Body of pancreas (tissue), 4 donors: ENCODE results near the gene PARD6B. TPM values are rescaled to one million over a fixed set of nuclear protein-coding genes. Genes with fewer than 3 reads are reported as not detected.

ENCODE experiments used
- ATAC-seq: fragments of 150-250 bp; one replicate; pipeline ENCODE4 v1.9.1; 2016
- DNase-seq, 4 donors: peaks; one replicate each; pipeline ENCODE4 v3.0.0-alpha.2; 2019
- H3K27ac ChIP-seq, 4 donors: fragments of 200-600 bp; sonication (generic); 1 replicate in 3 of 4; 2 replicates in 1 of 4; pipeline versions ENCODE4 v1.5.1 to v1.6.1; 2016 to 2019; ENCODE audit warnings: mild to moderate bottlenecking in 1 of 4, mixed read lengths in 1 of 4, moderate library complexity in 1 of 4
- H3K27me3 ChIP-seq, 2 donors: fragments of 200-600 bp; sonication (generic); one replicate each; pipeline ENCODE4 v1.6.0; 2016; ENCODE audit warnings: mild to moderate bottlenecking in 1 of 2
- H3K36me3 ChIP-seq, 2 donors: fragments of 200-600 bp; sonication (generic); replicated peaks in 1 of 2; 2 replicates each; pipeline ENCODE4 v1.5.1; 2016; ENCODE audit warnings: low read depth in 2 of 2; ENCODE audit not compliant: insufficient read depth in 1 of 2
- H3K4me1 ChIP-seq: fragments of 200-600 bp; sonication (generic); one replicate; pipeline ENCODE4 v1.6.0; 2016
- H3K4me3 ChIP-seq, 2 donors: fragments of 200-600 bp; sonication (generic); 1 replicate in 1 of 2; 2 replicates in 1 of 2; pipeline ENCODE4 v1.5.1; 2016 to 2019
- H3K9me3 ChIP-seq, 3 donors: fragments of 200-600 bp; sonication (generic); 1 replicate in 2 of 3; 2 replicates in 1 of 3; pipeline ENCODE4 v1.5.1; 2016
- POLR2A ChIP-seq, 3 donors: fragments of 450-650 bp; IDR thresholded peaks; one replicate each; pipeline ENCODE4 v1.6.1; 2016; ENCODE audit warnings: antibody characterized with exemption in 3 of 3, mild to moderate bottlenecking in 2 of 3
- WGBS, 2 donors: methylation state at CpG; one replicate each; pipeline ENCODE4 v1.1.5; 2017; 5-methylcytosine and 5-hydroxymethylcytosine counted together
- intact Hi-C: fragments of 100-400 bp; cut with DNase I; formaldehyde crosslinking; loops from one replicate; pipeline ENCODE4 v1.15.1; 2023
- total RNA-seq, 2 donors: library from RNA; depleted of rRNA; stranded (reverse); fragments of >200 nt; gene quantifications; one replicate each; pipeline ENCODE4 v1.1.0, GENCODE V29; 2016
- TF ChIP-seq, protein P1 (sequence below), 7 experiments: fragments of 450-650 bp in 4 of 7; fragments of 200-600 bp in 3 of 7; sonication (generic) in 3 of 7; IDR thresholded peaks; one replicate each; pipeline ENCODE4 v1.5.1; 2016 to 2019; ENCODE audit warnings: antibody characterized with exemption in 7 of 7

Gene PARD6B
- total RNA-seq, 2 donors from 2014 or later = 4.6 to 8.6 TPM

DNA sequence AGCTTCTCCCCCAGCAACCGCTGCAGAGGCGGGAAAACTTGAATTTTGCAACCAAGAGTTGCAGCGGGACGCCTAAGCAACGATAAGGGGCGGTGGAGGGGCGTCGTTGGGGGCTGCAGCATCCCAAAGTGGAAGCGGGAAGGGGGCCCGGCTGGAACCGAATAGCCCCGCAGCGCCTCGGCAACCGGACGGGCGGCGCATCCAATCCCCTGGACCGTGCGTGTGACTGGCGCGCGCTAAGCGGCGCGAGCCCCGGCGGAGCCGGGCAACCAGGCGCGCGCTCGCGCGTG lies 670 bp upstream of the PARD6B start:
- 0% methylated on average over 6 to 30 of the region's 35 CpGs for WGBS, 2 donors
- no peaks in the 10 kb centered on the region for H3K27me3 ChIP-seq
- peaks cover 76% of the 10 kb centered on the region for H3K4me1 ChIP-seq
- H3K27ac ChIP-seq = peak overlapping the region in 3 of 4 donors; percentile 81 to 96 (median 87)
- intact Hi-C loops = no loop called here
- peak overlapping the region; percentile 19 to 30 for H3K4me3 ChIP-seq
- ATAC-seq (no peak), DNase-seq (no peak)
- H3K36me3 ChIP-seq = no peaks in the 10 kb centered on the region
- H3K9me3 ChIP-seq = no peaks in the 10 kb centered on the region
- no peak for TF ChIP-seq POLR2A (IDR thresholded peaks at IDR 0.05)
- TF ChIP-seq, protein P1, sequence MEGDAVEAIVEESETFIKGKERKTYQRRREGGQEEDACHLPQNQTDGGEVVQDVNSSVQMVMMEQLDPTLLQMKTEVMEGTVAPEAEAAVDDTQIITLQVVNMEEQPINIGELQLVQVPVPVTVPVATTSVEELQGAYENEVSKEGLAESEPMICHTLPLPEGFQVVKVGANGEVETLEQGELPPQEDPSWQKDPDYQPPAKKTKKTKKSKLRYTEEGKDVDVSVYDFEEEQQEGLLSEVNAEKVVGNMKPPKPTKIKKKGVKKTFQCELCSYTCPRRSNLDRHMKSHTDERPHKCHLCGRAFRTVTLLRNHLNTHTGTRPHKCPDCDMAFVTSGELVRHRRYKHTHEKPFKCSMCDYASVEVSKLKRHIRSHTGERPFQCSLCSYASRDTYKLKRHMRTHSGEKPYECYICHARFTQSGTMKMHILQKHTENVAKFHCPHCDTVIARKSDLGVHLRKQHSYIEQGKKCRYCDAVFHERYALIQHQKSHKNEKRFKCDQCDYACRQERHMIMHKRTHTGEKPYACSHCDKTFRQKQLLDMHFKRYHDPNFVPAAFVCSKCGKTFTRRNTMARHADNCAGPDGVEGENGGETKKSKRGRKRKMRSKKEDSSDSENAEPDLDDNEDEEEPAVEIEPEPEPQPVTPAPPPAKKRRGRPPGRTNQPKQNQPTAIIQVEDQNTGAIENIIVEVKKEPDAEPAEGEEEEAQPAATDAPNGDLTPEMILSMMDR (IDR thresholded peaks at IDR 0.05) = no peak

DNA sequence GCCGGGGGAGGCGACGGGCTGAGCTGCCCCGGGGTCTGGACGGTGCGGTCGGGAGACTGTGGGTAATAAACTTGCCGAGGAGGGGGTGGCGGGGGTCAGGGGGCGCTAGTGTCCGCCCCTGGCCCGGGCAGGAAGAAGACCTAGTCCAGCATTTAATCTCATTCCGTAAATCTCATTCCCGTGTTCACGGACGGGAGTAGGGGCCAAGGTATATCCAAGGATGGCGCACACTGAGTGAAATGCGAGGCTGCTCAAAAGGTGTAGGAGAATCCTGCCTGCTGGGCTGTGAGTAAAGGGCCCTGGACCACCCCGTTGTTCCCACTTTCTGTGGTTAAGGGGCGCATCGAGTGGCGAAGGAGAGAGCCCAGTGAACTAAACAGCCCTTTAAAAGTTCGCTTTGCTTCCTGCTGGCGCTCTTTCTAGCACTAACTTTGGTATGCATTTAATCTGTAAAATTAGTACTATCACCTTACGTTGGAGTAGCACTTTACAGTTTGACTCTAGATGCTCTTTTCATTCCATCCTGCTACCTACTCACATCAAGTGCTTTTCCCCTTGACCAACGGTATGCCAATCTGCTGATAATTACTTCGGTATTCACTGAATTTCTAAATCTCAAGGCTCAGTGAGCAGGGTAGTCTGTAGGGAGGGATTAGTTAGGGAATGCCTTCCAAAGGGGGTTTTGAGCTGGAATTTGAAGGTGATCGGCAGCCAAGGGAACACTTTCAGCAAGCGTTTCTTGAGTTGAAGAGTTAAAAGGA lies 730 bp downstream of the PARD6B start:
- Histone ChIP-seq H3K27me3 (no peaks in the 10 kb centered on the region), H3K36me3 (no peaks in the 10 kb centered on the region), H3K4me1 (peaks cover 71% of the 10 kb centered on the region), H3K4me3 (peak overlapping the region; percentile 71 to 86), H3K9me3 (no peaks in the 10 kb centered on the region), H3K27ac (peak overlapping the region; percentile 95 to 96 (median 96))
- TF ChIP-seq, protein P1 (IDR thresholded peaks at IDR 0.05) = no peak
- no peak for TF ChIP-seq POLR2A (IDR thresholded peaks at IDR 0.05)
- DNase-seq (peak in 2 of 4 donors; percentile 6 to 30), ATAC-seq (no peak)
- intact Hi-C loops = no loop called here
- 4 to 8% methylated on average over 15 to 28 of the region's 29 CpGs for WGBS, 2 donors

DNA sequence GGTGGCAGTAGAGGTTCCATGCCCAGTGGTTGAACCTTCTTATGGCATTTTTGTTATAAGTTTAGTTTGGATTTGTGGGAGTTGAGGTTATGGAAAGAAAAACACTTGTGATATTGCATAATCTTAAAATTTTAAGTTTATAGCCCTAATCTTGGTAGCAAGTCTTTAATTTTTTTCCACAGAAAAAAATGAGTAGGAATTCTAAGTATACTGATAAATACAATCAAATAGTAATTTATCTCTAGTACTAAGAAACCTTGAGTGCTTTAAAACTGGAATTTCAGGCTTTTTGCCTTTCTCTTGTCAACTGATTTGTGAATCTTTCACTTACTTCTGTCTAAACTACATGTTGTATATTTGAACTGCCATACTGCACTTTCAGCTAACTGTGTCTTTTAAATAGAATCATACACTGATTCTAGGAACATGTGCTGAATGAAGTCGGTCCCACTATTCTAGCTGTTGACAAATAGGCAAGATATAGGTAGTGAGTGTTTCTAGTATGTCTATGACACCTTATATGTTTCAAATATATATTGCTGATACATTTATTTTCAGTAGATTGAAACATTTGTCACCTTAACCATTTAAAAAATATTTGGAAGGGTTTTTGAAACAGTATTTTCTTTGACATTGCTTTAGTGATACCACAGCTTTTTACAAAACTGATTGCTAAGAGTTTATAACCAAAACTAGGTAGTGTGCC lies 2.4 kb downstream of the PARD6B start:
- ATAC-seq (no peak), DNase-seq (no peak)
- Histone ChIP-seq H3K36me3 (no peaks in the 10 kb centered on the region), H3K9me3 (no peaks in the 10 kb centered on the region), H3K27ac (peak overlapping the region in 3 of 4 donors; percentile 95 to 96 (median 96)), H3K4me3 (no peak overlapping the region), H3K4me1 (peaks cover 55% of the 10 kb centered on the region), H3K27me3 (no peaks in the 10 kb centered on the region)
- WGBS, 2 donors = 9 to 11% methylated on average over 1 of the region's 1 CpG
- TF ChIP-seq, protein P1 (IDR thresholded peaks at IDR 0.05) = no peak
- no peak for TF ChIP-seq POLR2A (IDR thresholded peaks at IDR 0.05)
- intact Hi-C loops = no loop called here

DNA sequence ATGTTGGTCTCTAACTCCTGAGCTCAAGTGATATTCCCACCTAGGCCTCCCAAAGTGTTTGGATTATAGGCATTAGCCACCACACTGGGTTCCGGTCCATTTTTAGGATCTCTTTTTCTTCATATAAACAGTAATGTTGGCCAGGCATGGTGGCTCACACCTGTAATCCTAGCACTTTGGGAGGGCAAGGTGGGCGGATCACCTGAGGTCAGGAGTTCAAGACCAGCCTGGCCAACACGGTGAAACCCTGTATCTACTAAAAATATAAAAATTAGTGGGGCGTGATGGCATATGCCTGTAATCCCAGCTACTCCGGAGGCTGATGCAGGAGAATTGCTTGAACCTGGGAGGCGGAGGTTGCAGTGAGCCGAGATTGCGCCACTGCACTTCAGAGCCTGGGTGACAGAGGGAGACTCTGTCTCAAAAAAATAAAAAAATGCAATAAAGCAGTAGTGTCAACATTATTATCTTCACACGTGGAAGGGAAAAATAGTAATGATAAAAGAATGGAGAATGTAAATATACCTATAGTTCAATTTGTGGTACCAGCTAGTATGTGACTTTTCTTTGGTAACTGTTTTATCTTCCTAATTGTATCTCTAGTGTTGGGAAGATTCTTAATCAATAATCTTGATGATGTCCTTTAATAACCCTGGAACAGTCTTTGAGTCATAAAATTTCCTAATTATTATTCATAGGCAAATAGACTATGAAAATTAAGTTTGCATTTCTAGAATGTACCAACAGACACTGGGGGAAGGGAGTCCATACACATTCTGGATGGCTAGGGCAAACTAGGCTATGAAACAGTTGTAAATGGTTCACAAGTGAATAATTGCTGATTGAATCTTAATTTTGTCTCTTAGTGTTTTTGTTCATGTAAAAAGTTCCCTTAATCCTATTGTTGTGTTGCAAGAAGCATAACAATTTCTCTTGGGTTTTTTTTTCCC lies 3.6 kb downstream of the PARD6B start:
- peak overlapping the region in 2 of 4 donors; percentile 20 to 95 for H3K27ac ChIP-seq
- DNase-seq = peak in 1 of 4 donors; percentile 5
- H3K27me3 ChIP-seq = no peaks in the 10 kb centered on the region
- no peaks in the 10 kb centered on the region for H3K36me3 ChIP-seq
- H3K9me3 ChIP-seq = no peaks in the 10 kb centered on the region
- TF ChIP-seq, protein P1 (IDR thresholded peaks at IDR 0.05) = no peak
- TF ChIP-seq POLR2A (IDR thresholded peaks at IDR 0.05) = no peak
- H3K4me3 ChIP-seq = no peak overlapping the region
- ATAC-seq = no peak
- peaks cover 54% of the 10 kb centered on the region for H3K4me1 ChIP-seq
- 76 to 77% methylated on average over 9 of the region's 9 CpGs for whole genome bisulfite sequencing, 2 donors
- intact Hi-C loops = no loop called here
